SK-N-SH (cell line): Measurements from ENCODE around the gene CKAP2L.

Experiments used
- JUND ChIP-seq: IDR thresholded peaks from 2 replicates; pipeline ENCODE4 v1.4.0; 2012
- MXI1 ChIP-seq: IDR thresholded peaks from 2 replicates; pipeline ENCODE4 v1.6.1; 2012; ENCODE audit warnings: mild to moderate bottlenecking, low read depth, low read length, improper control_type of control experiment
- NRF1 ChIP-seq: IDR thresholded peaks from 2 replicates; pipeline ENCODE4 v1.6.1; 2012; ENCODE audit warnings: low read depth, mild to moderate bottlenecking, low read length
- SIN3A ChIP-seq: IDR thresholded peaks from 2 replicates; pipeline ENCODE4 v1.6.1; 2012; ENCODE audit warnings: low read depth, mild to moderate bottlenecking, low read length, moderate library complexity, borderline replicate concordance
- SMC3 ChIP-seq: IDR thresholded peaks from 2 replicates; pipeline ENCODE4 v1.6.1; 2012; ENCODE audit warnings: low read depth, low read length, improper control_type of control experiment
- TF ChIP-seq, protein P1 (sequence below): fragments of 200-600 bp; sonication (generic); IDR thresholded peaks from 2 replicates; pipeline ENCODE4 v1.6.1; 2017; ENCODE audit warnings: antibody characterized with exemption, mild to moderate bottlenecking, moderate library complexity
- TF ChIP-seq, protein P2 (sequence below): IDR thresholded peaks from 2 replicates; pipeline ENCODE4; 2012
- TF ChIP-seq, protein P3 (sequence below): IDR thresholded peaks from 2 replicates; pipeline ENCODE4 v1.4.0; 2012; ENCODE audit warnings: low read depth, borderline replicate concordance

DNA sequence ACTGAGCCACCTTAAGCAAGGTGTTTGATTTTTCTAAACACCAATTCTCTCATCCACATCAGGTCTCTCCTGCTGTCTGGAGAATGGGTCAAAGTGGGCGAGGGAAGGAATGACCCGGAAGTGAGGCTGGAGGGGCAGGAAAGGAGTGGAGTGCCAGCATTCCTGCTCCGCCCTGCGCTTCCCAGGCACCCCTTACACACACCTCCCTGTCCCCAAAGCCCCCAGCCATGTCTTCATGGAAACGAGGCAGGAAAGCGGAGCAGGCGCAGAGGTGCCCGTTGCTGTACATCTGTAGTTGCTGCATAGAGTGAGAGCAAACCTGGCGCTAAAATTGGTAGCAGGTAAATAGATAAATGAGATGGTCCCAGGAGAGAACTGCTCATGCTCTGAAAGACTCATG lies 70.8 kb downstream of the CKAP2L start:
- no peak for TF ChIP-seq JUND
- TF ChIP-seq, protein P1, sequence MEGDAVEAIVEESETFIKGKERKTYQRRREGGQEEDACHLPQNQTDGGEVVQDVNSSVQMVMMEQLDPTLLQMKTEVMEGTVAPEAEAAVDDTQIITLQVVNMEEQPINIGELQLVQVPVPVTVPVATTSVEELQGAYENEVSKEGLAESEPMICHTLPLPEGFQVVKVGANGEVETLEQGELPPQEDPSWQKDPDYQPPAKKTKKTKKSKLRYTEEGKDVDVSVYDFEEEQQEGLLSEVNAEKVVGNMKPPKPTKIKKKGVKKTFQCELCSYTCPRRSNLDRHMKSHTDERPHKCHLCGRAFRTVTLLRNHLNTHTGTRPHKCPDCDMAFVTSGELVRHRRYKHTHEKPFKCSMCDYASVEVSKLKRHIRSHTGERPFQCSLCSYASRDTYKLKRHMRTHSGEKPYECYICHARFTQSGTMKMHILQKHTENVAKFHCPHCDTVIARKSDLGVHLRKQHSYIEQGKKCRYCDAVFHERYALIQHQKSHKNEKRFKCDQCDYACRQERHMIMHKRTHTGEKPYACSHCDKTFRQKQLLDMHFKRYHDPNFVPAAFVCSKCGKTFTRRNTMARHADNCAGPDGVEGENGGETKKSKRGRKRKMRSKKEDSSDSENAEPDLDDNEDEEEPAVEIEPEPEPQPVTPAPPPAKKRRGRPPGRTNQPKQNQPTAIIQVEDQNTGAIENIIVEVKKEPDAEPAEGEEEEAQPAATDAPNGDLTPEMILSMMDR: no peak
- no peak for TF ChIP-seq NRF1
- TF ChIP-seq, protein P2, sequence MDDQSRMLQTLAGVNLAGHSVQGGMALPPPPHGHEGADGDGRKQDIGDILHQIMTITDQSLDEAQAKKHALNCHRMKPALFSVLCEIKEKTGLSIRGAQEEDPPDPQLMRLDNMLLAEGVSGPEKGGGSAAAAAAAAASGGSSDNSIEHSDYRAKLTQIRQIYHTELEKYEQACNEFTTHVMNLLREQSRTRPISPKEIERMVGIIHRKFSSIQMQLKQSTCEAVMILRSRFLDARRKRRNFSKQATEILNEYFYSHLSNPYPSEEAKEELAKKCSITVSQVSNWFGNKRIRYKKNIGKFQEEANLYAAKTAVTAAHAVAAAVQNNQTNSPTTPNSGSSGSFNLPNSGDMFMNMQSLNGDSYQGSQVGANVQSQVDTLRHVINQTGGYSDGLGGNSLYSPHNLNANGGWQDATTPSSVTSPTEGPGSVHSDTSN: no peak
- TF ChIP-seq SMC3: no peak
- TF ChIP-seq, protein P3, sequence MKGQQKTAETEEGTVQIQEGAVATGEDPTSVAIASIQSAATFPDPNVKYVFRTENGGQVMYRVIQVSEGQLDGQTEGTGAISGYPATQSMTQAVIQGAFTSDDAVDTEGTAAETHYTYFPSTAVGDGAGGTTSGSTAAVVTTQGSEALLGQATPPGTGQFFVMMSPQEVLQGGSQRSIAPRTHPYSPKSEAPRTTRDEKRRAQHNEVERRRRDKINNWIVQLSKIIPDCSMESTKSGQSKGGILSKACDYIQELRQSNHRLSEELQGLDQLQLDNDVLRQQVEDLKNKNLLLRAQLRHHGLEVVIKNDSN: no peak
- no peak for TF ChIP-seq SIN3A
- no peak for TF ChIP-seq MXI1
